GM10266 (cell line): ENCODE data around the gene TTC12.
A peak's percentile ranks its signal among the peaks of the same experiment; 100 is the strongest.

Experiments used
- DNase-seq: peaks from one replicate; pipeline ENCODE4 v3.0.0; 2012; ENCODE audit errors: extremely low spot score
- CTCF ChIP-seq: IDR thresholded peaks from 2 replicates; pipeline ENCODE4 v1.5.1; 2012; ENCODE audit warnings: mild to moderate bottlenecking, low read depth; ENCODE audit not compliant: control insufficient read depth, insufficient read depth; ENCODE audit errors: missing control alignments

Gene TTC12

GRCh38 chr11:113373981-113374560 is 59.7 kb downstream of the TTC12 start:
- TF ChIP-seq CTCF, result no peak
- no peak for DNase-seq

GRCh38 chr11:113375402-113375801 is 61.0 kb downstream of the TTC12 start:
- no peak for TF ChIP-seq CTCF
- DNase-seq, result no peak

- TF ChIP-seq CTCF, result no peak
Measured at GRCh38 chr11:113376156-113376555, 61.8 kb downstream of the TTC12 start.

GRCh38 chr11:113377681-113378412 is 63.5 kb downstream of the TTC12 start:
- no peak for DNase-seq

More at GRCh38 chr11:113376156-113376555, 61.8 kb downstream of the TTC12 start:
- DNase-seq, result peak; percentile 53

GRCh38 chr11:113378692-113379091 is 64.3 kb downstream of the TTC12 start:
- no peak for TF ChIP-seq CTCF
- no peak for DNase-seq

More at GRCh38 chr11:113377681-113378412, 63.5 kb downstream of the TTC12 start:
- TF ChIP-seq CTCF, result no peak

GRCh38 chr11:113382121-113382520 is 67.7 kb downstream of the TTC12 start:
- no peak for DNase-seq
- no peak for TF ChIP-seq CTCF

- no peak for DNase-seq
Measured at GRCh38 chr11:113384551-113384950, 70.2 kb downstream of the TTC12 start.

More at GRCh38 chr11:113384551-113384950, 70.2 kb downstream of the TTC12 start:
- no peak for TF ChIP-seq CTCF
